Hypothalamus (tissue), 51 donors: ENCODE data around the gene LAMB1.
A peak's percentile ranks its signal among the peaks of the same experiment; 100 is the strongest.

ENCODE experiments used
- DNase-seq, 51 donors: peaks; one replicate each; lab custom pipeline; 2025; lab: John Stamatoyannopoulos, UW

The LAMB1 gene

DNA sequence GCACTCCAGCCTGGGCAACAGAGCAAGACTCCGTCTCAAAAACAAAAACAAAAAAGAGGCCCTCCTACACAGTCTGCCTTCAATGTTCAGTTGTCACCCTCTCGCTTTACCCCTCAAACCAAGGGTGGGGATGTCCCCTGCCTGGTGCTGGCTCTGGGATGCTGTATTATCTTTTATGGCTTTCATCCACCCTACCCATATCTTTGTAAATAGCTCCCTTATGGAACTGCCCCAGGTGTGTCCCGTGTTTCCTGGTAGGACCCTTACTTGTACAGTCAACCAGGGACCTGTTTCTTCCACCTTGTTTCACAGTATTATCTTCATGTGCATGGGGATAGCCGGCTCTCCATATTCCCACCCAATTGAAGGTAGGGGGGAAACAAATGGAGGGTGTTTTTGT lies 15.7 kb upstream of the LAMB1 start:
- DNase-seq = no peak

DNA sequence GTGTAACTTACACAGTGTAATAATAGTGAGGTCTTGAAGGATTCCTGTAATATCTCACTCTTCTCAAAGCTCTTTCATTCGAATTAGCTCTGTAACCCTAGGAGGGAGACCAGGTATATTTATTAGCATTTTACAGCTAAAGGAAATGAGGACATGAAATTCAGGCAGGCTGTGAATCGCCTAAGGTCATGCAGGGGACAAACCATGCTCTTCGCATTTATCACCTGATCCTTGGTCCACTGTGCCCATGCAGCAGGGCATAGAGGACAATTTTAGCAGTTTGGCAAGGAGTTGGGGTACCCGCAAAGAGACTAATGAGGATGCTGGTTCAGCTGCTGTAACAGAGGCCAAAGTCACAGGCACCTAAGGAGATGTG lies 14.8 kb upstream of the LAMB1 start:
- no peak for DNase-seq

DNA sequence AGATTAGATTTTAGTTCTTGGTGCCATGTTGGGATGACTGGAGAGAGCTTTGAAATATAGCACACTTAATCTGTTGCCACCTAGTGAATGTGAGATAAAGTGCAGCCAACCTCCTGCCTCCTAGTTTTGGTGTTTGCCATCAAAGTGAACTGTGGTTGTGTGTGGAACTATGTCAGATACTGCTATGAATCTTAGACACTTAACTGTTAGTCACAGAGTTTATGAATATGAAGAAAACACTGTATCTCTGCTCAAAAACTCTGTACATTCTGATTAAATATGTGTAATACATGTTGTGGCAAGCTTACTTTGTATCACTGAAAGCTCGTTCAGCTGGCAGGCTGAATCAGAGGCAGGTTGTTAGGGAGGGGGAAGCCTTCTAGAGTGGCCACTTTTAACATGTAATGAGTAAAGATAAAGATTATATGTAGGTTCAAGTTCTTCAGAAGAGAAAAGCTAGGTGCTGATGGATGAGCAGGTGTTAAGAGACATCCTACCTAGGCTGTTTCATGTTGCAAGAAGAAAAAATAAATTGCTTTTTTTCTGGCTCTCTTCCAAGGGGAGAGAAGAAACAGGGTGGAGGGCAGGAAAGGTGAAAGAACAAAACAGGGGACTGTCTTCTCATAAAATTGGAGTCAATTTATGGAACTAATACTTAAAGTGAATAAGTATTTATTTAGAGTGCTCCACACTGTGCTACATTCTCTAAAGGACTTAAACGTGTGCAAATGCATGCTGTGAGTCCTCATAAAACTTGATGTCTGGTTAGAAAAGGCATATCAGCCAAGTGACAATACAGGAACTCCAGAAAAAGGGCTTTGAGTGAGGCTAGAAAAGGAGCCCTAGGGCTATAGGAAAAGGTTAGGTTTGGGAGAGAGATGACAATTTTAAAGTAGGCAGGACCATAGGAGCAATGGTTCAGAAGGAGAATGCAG lies 14.1 kb upstream of the LAMB1 start:
- DNase-seq = peak in 1 of 51 donors; percentile 8

GRCh38 chr7:108015740-108016139 lies 12.8 kb upstream of the LAMB1 start:
- no peak for DNase-seq

DNA sequence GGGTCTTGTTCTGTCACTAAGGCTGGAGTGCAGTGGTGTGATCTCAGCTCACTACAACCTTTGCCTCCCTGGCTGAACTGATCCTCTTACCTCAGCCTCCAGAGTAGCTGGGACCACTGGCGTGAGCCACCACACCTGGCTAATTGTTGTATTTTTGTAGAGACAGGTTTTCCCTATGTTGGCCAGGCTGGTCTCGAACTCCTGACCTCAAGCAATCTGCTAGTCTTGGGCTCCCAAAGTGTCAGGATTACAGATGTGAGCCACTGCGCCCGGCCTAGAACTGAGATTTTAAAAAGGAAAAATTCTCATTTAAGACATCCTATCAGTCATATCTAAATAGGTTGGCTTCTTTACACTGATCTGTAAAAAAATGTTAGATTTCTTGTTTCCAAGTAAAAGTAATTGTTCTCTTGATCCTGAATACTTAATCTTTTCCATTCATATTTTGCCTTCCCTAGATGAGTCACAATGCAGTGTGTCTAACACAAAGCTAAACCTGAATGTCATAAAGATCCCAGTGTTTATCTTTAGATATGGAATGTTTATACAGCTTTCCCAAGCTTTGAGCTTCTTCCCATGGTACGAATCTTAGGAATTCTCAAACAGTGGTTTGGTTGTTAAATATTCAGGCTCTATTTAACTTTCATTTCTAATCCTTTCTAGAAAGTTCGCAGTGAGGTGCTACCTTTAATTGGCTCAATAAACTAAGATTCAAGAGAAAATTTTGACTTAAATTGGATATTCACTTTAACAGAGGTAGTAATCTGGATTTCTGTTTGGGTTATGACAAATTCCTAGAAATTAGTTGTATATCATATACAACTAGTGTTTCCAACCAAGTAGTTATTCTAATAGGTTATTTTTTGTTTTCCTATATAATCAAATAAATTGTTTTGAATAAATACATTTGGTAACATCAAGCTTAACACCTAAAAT lies 12.1 kb upstream of the LAMB1 start:
- DNase-seq = no peak

- no peak for DNase-seq
Observed at GRCh38 chr7:108014215-108014614, 11.3 kb upstream of the LAMB1 start.

DNA sequence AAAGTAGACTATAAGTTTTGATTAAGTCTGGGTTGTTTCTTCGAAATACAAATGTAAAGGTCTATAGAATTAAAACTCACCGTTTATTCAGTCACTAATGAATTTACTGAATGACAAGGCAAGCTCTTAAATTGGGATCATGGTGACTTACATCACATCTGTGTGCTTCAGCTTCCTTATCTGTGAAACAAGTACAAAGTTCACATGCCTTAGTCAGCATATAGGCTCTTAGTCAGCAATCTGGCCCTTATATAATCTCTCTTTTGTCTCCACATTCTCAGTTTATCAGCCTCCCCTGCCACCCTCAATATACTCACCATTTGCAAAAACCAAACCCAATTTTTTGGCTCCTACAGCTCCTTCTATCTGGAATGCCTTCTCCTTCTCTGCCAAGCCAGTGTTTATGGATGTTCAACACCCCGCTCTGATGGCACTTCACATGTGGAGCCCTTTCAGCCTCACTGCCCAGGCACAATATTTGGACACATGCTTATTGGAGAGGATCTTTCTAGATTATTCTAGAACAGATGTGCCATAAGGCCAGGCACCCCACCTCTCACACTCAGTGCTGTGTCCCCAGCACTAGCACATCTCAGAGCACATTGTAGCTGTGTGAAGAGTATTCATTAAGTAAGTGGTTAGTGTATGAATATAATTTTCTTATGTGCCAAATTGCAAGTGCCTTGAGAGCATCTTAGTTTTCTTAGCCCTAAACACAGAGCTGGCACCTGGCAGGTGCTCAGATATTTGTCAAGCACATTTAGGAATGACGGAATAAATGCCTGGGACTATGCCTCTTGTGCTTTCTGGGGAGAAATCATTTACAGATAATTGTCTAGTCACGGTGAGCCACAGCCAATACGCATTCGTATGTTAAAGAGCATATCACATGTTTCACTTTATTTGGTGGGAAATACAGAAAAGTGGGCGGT lies 9.8 kb upstream of the LAMB1 start:
- no peak for DNase-seq

GRCh38 chr7:108010377-108010776 lies 7.4 kb upstream of the LAMB1 start:
- DNase-seq = no peak

GRCh38 chr7:108009873-108010272 lies 6.9 kb upstream of the LAMB1 start:
- no peak for DNase-seq

- no peak for DNase-seq
Observed at GRCh38 chr7:108008827-108009226, 5.9 kb upstream of the LAMB1 start.

- no peak for DNase-seq
Observed at GRCh38 chr7:108008240-108008639, 5.3 kb upstream of the LAMB1 start.

DNA sequence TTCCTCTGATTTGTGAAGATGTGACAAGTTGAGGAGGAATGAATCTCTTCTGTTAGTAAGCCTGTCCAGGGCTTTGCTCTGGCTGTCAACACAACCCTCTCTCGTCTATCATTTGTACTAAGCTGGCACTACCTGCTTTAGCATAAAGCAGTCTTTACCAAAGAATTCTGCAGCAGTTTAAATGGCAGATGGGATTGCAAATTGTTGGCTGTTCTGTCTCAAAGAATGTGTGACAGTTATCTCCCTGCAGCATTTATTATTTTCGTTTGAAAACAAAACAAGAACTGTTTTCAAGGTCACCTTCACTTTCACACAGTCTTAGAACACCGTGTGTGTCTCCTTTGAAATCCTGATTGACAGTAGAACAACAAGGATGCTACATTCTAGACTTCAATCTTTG lies 4.8 kb upstream of the LAMB1 start:
- DNase-seq = no peak

- DNase-seq = no peak
Observed at GRCh38 chr7:108007261-108007660, 4.3 kb upstream of the LAMB1 start.

- no peak for DNase-seq
Observed at GRCh38 chr7:108004220-108005142, 1.5 kb upstream of the LAMB1 start.

GRCh38 chr7:108003599-108003935 lies 606 bp upstream of the LAMB1 start:
- DNase-seq = no peak

GRCh38 chr7:108001764-108002725 lies 916 bp downstream of the LAMB1 start:
- DNase-seq = peak in 4 of 51 donors; percentile 4 to 17 (median 13)

DNA sequence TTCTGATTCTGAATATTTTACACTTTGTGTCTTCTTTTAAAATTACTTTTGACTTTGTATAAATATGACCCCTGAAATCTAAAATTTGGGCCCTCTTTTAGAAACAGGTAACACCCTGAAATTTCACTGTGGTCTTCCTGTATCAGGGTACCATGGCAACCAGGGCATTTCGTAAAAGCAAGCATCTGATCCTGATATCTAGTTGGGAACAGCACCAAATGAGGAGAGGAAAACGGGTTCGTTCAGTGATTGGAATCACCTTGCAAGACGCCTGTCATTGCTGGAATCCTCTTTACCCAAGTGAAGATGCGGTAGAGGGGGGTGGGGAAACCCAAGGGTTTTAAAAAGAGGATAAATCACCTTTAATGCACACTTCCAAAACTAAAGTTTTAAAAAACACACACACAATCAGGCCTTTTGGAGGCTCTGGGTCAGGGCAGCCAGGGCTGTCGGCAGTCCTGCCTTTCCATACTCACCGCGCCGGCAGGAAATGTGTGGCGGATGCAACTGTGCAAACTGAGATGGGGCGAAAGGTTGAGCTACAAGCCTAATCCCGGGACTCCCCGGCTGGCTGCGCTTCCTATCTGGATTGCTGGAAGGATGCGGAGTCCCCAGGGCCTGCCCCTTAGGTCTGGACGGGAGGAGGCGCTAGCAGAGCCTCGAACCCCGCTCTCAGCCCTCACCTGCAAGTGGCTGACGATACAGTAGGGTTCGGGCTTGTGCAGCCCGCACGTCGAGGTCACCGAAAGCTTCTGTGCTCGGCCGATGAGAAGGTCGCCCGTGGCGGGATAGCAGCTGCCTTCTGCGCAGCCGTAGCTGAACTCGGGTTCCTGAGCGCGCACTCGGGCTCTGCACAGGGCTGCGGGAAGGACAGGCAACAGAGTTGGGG lies 1.8 kb downstream of the LAMB1 start:
- no peak for DNase-seq
